Superior temporal gyrus (tissue), 1 donor: ENCODE measurements around the gene CHST15.

Experiments
- DNase-seq: peaks from one replicate; pipeline ENCODE4 v3.0.0-alpha.2; 2016; ENCODE audit errors: extremely low spot score

CHST15 gene, protein sequence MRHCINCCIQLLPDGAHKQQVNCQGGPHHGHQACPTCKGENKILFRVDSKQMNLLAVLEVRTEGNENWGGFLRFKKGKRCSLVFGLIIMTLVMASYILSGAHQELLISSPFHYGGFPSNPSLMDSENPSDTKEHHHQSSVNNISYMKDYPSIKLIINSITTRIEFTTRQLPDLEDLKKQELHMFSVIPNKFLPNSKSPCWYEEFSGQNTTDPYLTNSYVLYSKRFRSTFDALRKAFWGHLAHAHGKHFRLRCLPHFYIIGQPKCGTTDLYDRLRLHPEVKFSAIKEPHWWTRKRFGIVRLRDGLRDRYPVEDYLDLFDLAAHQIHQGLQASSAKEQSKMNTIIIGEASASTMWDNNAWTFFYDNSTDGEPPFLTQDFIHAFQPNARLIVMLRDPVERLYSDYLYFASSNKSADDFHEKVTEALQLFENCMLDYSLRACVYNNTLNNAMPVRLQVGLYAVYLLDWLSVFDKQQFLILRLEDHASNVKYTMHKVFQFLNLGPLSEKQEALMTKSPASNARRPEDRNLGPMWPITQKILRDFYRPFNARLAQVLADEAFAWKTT

DNA sequence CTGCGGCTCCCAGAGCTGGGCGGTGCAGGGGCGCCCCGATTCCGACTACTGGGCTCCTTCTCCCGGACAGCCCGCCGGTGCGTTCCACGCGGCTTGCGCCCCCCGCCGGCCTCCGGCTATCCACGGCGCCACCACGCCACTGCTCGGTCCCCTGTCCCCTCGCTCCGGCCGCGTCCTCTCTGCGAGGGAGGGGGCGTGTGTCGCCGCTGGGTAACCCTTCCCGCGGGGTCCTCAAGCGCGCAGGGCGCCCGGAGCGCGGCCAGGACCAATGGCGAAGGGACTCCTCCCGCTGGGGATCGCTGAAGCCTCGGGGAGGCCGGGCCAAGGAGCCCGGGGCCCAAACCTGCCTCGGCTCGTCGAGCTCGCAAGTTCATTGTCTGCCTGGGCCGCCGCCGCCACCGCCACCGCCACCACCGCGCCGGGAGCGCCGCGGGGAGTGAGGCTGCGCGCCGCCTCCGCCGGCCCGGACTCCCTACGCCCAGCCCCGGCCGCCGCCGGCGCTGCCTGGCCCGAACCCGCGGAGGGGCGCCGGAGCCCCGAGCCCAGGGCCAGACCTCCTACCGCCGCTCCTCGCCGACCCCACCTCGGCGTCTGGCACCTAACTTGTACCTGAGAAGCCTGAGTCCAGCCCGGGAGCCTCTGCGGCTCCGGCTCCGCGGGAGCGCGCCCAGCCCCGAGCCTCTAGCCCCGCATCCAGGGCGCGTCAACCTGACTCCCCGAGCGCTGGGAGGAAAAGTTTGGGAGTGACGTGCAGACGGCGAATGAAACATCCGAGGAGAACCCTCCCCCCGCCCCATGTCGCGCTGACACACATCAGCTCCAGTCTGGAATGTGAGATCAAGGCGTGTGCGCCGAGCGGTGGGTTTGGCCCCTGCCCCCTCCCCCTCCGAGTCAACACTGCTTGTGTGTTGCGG, at the start of gene CHST15:
Gene CHST15, minus strand, starts transcription at position 739 of the 914 bp plus-strand sequence. CDS start 47,386 bp downstream, outside the sequence.
- no peak for DNase-seq

DNA sequence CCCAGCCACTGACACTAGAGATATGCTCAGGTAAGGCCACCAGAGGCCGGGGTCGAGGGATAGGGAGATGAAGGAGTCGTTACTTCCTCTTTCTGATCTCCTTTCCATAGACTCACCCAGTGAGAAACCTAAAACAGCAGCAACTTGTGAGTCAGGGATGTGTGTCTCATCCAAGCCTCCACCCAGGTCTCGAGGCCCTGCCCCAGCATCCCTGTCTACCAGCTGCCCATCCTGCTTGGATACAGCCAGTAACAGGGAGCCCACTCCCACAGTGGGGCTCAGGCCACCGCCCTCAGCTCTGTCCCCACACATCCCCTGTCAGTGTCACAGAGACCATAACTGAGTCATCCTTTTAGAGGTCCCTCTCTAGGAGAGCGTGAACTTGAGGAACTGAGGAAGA, 49.6 kb upstream of the CHST15 start:
- DNase-seq, result no peak

DNA sequence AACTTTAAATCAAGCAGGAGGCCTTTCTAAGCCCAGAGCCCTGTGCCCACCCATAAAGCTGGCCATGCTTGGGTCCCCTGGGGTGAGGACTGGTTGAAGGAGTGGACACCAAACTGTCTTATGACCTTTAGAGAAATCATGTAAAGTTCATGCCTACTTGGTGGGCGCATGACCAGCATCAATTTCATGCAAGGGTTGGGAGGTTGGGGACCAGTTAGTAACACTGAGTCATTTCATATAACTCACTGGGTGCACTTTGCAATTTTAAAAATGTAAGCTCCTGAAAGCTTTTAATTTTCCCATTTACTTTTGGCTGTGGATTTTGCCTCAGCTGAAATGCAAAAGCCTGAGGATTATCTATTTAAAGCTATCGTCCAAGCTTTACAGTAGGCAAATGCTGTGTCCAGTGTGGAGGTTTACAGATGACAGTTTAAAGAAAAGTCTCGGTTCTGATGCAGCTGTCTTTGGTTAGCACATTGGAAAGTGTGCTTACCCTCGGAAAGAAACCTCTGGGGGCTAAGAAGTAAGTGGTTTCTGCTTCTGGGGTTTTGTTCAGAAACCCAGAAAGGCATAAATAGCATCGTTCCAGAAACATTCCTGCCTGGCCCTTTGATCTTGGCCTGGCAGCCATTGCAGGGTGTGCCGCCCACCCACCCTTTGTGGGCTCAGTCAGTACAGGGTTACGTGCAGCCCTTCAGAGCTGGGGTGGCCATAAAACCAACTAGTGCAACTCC, 48.8 kb upstream of the CHST15 start:
- DNase-seq, result no peak

DNA sequence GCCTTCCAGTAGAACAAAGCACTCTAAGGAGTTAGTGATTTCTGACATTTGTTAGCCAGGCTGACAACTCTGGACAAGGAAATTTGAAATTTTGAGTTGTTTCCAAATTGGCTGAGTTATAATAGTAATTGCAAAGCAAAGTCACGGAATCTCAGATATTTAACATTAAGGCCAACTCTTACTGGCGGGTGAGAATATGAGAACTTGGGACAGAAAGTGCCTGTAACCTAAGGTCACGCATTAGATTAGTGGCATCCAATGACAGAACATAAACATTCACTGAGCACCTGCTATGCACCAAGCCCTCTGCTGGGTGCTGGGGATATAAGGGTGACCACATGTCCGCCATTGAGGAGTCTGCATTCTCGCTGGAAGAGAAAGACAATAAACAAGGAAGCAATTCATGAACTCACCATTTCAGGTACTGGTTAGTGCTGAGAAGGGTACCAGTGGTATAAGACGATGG, 45.5 kb upstream of the CHST15 start:
- no peak for DNase-seq

DNA sequence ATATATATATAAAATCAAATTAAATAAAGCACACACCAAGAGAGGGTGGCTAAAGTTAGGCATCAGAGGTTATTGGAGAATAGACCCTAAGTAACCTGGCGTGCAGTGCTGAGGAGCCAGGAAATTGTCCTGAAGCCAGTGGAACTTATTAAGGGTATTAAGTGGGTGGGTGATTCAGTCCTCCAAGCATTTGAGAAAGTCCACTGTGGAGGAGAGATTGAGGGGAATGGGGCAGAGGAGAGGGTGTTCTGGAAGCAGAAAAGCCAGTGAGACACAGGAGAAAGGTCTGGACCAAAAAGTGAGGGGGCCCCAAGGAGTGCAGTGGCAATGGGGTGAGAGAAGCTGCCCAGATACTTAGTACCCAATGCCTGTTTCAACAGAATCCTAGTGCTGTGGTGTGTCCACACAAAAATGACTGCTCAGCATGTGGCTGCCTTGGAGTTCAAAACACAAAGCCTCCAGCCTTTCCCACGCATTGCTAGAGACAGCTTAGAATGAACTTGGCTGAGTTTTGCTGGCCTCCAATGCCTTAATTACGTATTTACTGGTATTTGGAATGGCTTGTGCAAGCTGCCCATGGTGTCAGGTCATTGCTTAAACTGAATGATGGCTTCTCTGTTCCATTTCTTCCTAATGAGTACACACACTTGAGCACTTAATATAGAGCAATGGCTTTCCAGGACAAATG, 44.9 kb upstream of the CHST15 start:
- DNase-seq, result peak; percentile 40

DNA sequence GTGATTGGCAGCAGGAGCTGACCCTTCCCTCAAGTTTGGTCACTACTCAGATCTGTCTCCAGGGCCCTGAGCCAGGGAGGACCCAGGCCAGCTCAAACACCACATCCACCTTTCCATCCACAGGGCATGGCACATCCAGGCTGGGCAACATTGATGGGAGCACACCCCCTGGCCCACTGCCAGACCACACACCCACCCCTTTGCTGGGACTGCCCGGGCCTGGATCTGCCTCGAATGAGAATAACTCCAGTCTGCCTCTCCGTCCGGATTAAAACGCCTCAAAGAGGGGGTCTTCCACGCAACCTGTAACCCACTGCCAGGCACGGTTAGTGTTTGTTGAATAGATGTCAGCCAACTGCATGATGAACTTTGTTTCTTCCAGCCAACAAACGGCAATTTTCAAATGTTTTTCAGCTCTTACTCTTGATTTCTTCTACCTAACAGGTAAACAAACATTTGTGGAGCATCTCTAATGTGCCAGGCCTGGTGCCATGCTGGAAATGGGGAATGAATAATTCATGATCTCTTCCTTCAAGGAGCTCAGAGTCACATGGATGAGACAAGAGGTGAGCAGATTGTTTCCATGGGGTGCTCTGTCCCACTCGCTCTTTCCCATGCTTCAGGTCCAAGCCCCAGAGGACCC, 41.0 kb upstream of the CHST15 start:
- no peak for DNase-seq

DNA sequence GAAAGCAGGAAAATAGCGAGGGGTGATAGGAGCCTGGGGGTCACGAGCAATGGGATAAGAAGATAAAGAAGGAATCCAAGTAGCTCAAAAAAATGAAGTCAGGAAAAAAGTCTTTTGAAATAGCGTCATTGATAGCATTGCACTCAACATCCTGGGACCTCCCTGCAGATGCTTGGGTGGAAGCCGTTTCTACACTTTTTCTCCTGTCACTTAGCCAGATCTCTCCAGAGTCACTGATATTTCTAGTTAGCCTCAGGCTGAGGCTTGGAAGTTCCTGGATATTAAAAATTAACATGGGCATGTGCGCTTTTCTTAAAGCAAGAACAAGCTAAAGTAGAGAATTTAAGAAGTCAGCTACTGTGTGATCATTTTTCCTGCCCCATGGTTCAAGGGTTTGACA, 39.5 kb upstream of the CHST15 start:
- DNase-seq, result no peak

DNA sequence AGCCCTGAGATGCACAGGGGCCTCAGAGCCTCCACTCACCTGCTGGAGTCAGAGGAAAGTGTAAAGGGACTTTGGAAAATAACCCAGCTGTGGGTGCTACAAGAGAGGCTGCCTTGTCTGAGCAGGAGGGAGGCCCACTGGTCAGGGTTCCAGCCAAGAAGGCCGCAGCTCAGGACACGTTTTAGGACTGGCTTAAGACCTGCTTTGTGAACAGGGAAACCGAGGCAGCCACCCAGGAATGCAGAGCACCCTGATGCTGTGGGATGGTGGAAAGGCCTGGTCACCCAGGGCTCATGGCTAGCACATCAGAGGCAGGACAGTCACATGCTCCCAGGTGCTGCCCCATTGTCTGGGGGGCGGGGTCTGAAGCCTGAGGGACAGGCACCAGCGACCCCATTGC, 38.9 kb upstream of the CHST15 start:
- no peak for DNase-seq

DNA sequence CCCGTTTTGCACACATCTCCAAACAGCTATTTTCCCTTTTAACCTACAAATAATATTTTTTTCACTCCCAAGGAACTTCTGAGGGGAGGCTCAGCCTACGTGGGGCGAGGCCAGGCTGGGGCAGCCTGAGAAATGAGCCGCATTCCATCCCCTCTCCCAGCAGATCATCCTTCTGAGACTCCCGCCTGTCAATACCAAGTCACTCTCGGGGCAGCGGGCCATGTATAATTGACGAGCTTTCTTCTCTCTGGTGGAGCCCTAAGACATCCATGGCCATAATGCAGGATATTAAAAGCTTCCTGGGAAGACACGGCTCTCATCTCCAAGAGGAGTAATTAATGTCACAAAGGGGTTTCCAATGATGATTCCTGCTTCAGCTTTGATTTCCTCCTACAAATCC, 37.8 kb upstream of the CHST15 start:
- no peak for DNase-seq

DNA sequence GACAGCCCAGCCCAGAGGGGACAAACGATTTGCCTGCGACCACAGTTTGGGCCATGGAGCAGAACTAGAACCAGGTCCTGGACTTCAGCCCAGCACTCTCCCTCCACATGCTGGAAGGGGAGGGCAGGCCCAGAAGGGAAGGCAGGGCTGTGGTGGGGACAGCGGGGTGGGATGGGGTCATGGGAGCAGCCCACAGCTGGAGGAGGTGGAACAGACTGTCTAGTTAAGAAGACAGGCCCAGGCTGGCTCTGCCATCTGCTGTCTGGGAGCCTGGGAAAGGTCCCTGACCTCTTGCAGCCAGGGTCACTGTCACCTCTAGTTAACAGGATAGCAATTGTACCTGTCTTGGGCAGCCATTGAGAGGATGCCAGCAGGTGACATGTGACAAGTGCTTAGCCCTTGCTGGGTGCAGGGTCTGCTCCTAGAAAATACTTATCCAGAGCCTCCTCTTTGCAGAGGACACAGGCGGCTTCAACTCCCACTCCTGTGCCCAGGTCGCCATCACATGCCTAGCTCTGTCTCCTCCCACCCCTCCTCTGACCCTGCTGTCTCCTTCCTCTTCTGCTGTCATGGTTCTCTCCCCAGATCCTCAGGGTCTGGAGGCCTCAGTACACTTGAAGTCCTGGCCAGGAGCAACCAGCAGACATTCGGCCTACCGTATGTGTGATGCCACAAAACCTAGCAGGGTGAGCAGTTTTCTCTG, 37.0 kb upstream of the CHST15 start:
- no peak for DNase-seq

DNA sequence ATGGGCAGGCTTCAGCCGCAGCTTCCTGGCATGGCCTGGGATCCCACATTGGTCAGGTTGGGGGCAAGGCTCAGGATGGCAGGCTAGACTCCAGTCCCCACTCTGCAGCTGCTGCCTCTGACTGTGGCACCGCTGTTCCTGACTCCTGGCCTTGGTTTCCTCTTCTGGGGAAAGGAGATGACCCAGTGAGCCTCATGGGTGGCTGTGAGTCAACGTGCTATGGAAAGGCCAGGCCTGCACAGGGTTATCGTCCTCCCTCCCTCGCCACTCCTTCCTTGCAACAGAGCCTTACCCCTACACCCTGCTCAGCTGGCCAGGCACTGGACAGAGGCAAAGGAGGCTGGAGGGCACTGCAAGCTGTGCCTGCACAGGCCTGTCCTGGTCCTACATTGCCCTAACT, 36.1 kb upstream of the CHST15 start:
- DNase-seq, result no peak

DNA sequence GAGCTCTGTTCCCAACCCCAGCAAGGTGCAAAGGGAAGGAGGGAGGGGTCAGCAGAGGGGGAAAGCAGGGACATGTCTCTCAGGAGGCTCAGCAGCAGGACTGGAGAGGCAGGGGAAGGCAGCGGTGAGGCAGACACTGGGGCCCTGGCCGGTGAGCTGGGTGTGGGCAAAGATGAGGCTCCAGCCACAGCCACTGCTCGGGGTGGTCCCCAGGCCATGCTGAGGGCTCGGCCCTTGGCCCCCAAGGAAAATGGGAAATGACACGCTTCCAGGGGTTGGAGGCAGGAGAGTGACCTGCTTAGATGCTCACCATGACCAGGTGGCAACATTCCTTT, 35.4 kb upstream of the CHST15 start:
- no peak for DNase-seq

DNA sequence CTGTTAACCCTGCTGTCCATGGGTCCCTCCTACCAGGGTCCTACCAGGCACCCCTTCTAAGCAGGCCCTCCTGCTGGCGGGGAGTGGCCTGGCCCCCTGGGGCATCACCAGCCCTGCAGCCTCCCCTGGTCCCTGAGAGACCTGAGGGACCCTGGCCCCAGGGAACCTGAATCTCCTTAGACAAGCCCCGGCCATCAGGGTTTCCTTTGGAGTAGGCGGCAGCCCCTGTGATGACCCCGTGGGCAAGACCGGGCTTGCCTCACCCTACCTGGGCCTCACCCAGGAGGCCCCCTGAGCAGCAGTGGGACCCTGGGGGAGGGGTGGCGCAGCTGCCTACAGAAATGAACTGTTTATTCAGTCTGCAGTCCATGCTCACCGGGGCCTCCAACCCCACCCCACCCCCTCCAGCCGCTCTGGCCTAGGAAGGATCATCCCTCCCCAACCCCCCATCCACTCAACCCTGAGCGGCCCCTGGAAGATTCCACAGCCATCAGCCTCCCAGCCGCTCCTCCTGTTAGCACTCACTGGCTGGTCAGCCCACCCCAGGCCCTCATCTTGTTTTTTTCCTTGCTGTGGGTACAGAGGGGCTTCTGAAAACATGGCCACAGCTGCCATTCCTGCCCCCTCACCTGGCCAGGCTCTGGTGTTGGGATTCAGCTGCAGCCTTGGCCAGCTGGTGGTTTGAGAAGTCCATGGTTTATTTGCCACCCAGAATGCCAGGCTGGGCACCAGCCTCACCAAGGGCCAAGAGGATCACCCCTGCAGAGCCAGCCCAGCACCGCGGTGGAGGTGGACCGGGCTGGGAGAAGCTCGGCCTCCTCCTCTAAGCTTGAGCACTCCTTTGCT, 34.8 kb upstream of the CHST15 start:
- DNase-seq, result no peak

DNA sequence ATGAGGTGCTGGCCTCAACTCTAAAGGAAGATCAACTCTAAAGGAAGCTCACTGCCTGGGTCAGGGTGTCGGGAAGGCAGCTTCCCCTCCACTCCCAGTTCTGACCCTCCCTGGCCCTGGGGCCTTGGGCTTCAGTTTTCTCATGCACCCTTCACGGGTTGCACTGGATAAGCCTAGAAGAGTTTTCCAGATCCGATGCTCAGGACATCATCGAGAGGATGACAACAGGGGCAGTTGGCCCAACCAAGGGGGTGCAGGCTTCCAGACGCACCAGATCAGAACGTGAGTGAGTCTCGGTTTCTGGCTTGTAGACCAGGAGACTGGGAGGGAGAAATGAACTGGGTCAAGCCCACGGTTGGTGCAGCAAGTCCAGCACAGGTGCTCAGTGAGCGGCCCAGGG, 34.2 kb upstream of the CHST15 start:
- DNase-seq, result no peak

DNA sequence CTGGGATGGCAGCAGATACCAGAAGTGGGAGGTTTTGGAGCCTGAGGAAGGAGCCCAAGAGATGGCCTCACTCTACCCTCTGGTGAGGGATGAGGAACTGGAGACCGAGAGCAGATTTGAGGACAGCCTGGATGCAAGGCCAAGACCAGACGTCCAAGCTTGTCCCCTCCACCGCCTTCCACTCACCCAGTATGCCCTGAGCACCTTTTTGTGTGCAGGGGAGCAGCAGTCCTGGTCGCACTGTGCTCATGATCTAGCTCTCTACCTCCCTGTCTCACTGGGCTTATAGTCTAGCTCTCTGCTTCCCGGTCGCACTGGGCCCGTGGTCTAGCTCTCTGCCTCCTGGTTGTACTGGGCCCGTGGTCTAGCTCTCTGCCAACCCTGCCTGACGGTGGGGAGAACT, 33.6 kb upstream of the CHST15 start:
- DNase-seq, result no peak

DNA sequence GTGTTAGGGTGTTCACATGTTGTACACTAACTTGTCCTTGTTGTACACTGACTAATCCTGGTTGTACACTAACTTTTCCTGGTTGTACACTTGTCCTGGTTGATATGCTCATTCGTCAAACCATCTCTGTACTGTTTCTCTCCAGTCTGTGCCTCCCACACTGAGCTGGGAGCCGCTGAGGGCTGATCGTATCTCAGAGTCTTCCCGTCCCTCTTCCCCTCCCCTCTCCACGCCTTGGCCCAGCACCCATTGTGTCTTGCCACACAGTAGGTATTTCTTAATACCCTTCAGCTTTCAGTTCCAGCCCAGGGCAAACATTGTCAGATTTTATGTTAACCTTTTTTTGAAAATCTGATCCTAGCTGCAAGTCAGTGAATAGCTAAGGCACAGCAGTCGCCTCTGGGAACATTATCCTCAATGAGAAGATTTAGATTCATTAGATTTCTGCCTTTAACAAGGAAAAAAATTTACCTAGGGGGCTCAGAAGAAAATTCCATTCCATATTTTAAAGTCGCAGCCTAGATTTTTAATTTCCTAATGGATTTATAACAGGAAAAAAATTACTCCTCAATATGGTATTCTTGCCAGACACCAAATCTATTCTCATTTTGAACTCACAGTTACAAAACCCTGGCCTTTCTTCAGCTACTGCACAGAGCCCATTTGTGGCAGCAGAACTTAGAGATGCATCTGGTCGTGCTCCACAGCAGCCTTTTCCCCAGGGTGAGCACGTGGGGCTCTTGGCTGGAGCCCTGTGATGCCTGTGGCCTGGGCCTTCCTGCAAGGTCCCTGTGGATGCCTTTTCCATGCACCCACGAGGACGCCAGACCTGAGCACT, 33.0 kb upstream of the CHST15 start:
- no peak for DNase-seq

DNA sequence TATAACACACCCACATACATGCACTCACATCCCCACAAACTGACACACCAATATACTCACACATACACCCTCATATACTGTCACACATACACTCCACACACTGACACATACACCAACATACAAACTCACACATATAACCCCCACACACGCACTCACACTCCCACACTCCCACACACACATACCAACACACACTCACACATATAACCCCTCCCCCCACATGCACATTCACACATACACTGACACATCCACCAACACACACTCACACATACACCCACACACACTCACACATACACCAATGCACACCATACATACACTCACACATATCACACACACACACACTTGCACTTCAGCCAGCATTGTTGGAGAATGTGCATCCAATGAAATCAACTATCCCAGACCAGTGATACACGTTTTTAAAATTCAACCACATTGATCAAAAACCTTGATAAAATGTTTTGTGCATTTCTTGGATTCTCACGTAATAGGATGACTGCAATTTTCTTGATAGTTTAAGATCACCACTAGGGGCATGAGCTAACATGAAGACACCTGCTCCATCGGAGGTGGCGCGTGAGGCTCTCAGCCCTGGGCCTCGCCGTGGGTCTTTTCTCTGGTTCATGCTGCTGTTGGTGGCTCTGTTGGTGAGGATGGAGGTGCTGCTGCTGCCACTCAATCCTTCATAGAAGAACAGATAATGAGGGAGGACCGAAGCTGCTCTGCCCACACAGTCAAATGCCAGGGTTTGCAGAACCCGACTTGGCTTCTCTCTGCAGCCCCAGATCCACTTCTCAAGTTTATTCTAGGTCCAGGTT, 32.1 kb upstream of the CHST15 start:
- no peak for DNase-seq
